GM18517 (cell line): ENCODE results near the gene USP2.

ENCODE experiments used
- ATAC-seq: cut with Tn5 transposase; IDR thresholded peaks from one replicate; pipeline ENCODE4 v1.9.1; 2021; ENCODE audit warnings: mild to moderate bottlenecking, moderate library complexity; ENCODE audit not compliant: unreplicated experiment

The USP2 gene

DNA sequence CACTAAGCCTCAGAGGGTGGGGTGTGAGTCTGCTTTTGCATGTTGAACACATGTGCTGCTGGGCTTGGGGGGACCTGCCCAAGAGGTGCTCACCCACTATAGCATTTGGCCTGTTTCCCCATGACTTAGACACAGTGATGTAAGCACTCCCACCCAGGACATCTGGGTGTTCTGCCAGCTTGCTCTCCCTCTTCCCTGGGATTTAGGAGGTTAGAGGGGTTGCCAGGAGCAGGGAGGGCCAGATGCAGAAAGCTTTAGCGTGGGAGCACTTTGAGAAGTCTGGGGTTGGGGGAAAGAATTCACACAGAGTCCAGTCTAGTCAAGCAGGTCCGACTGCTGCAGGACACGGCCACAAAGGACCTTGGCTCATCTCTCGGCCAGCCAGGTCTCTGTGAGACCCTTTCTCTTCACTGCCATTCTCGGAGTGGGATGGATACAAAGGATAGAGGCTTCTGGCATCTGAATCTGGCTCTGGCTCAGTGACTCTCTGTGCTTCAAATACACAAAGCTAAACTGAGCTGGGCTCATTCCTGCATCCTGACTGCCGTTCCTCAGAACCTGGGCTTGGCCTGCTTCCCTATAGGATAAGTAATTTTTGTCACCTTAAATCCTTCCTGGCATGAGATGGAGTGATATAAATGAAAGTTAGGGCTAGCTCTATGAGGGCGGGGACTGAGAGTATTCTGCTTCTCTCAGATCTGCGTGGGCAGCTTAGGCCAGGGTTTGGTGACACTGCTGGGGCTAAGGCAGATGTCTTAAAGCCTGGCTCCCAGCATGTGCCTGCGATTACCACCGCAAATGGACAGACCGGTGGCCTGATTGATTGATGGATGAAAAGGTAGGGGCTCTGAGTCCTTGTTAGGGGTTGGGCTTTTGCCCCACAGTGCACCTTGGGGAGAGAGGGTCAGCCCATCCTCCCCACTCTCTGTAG lies 14.5 kb downstream of the USP2 start:
- ATAC-seq = no peak

DNA sequence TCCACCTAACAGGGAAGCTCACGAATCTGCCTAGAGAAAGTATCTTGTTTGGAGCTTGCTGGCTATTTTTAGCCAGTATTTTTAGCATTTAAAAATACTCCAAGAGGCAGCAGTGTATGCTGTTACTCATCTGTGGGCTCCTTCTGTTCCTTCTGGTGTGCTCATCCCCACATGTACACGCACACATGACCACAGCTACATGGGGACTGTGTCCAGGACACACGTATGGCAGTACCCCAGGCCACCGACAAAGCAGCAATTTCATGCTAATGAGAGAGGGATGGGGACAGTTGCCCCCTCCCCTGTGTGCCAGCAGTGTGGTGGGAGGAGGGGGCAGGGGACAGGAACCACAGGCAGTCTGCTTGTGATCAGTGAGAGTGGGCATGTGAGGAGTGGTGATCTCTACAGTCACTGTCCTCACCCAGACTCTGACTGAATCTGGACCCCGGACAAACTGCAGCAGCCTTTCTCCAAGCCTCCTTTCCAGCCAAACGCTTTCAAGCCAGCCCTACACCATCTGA lies 16.4 kb downstream of the USP2 start:
- no peak for ATAC-seq

DNA sequence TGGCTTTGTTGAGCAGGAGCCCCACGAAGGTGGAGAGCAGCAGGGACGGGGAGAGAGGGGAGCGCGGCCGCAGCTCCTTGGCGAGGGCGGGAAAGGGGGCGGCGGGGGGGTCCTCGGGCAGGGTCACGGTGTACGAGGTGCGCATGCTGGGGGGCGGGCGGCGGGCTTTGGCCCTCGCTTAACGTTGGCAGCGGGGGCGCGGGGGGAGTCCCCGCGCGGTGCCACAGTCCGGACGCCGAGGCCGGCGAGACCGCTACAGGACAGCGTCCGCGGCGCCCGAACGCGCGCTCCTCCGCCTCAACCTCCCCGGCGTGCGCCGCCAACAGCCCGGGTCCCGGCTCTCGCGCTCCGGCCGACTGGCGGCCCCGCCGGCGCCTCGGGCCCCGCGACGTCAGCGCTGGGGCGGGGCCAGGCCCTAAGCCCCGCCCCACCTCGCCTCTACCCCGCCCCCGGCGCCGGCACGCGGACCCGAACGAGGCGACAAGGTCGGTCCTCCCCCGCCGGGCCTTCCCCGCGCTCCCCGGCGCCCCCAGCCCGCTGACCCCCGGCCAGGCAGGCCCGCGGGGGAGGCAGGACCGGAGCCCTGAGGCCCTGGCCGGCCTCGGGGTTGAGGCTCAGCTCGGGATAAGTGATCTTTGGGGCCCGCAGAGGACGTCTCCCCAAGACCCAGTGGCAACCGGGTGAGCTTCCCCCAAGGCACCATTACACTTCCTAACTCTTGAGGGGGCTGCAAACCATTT lies 17.5 kb downstream of the USP2 start:
- ATAC-seq = no peak

DNA sequence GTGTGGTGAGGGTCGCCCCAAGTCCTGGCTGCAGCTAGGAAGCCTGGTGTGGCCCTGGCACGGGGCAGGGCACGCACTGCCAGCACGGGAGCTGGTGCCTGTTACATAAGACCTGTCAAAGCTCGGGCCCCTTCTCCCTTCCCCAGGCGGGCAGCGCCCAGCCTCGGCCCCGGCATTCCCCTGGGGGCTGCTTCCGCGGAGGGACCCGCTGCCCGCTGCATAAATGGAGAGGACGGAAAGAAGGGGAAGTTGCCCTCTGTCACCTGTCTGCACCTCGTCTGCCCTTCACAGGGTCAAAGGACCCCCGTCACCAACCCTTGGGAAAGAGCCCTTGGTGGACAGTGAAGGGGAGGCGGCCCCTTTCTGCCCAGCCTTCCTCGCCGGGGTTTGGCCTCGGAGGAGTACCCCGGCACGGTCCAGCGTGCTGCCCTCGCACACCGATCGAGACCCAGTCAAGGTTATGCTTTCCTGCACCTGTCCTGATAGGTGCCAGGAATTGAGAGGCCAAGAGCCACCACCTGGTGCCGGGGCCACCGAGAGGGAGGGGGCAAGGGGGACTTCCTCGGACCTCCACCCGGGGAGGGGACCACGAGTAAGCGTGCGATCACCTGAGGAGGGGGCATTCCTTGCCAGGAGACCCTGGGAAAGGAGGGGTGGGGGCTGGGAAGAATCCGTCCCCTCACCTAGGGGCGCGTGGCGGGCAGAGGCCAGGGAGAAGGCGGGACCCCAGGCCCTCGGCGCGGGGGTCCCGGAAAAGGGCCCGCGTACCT lies 18.2 kb downstream of the USP2 start:
- no peak for ATAC-seq

DNA sequence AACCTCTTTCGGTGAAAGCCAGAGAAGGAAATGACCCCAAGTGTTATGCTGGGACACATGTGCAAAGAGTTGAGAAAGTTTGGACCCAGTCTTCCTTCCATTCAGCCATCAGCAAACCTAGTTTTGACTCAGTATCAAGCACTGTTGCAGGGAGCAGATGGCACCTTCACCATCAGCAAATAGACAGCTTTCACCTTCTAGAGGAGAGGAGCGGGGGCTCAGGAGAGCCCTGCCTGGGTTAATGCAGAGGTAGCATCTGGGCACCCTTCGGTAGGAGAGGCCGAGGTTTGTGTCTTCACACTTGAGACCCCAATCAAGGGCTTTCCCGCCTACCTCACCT lies 18.8 kb downstream of the USP2 start:
- ATAC-seq = no peak

DNA sequence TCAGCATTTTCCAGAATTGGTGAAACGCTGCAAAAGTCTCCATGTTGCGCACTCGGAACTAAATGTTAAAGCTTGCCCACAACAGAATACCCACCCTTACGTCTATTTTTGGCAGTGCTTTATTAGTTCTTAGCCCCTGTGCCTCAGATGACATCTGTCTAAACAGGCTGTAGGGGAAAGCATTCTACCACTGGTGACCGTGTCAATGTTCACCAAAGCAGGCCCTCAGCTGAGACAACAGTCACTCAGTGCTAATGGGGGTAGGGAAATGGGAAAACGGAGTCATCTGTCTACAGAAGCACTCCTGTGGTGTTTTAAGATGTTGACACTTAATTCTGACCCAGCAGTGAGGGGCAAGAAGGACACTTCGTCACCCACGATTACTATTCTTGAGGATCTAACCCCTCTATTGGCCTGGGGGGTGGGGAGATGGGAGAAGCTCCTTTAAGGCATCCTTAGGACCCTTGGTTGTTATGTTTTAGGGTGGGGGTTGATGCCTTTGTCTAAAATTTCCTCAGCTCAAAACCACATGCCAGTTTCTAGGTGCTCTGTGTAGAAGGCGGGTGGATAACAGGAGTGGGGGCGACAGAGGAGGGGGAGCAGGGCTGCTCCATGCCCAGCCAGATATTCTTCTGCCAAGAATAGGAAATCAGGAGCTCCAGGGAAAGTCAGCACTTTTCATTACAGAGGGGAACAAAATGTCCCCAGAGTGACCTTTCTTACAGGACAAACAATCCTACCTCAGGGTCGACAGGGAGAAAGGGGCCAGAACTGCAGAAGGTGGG lies 19.4 kb downstream of the USP2 start:
- no peak for ATAC-seq

DNA sequence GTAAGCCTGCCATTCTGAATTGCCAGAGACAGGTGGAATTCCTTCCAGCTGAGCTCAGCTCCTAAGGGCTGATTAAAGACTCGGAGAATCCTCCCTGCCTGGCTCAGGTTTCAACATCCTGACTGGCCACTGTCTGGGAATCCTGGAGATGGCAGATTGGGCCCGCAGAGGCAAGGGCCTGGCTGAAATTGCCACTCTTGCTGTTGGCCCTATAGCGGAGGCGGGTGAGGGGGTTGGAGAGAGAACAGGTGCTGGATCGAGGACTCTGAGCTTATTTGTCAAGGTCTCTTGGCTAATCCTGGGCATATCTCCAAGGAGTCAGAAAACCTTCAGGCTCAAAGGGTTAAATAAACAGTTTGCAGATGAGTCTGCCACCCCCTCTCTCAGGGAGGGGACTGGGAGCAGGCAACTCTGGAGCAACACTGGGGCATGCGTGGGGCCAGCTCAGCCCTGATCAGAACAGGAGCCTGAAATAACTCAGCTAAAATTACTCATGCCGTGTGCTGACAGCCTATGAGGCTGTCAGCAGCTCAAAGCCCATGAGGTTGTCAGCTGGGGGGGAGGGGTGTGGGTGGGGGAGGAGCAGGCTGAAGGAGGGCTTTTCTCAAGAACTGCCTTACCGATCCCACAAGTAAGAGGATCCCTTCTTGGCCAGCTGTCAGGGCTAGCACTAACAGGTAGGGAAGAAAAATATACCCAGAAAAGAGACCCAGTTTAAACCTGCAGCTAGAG lies 20.3 kb downstream of the USP2 start:
- ATAC-seq = no peak

DNA sequence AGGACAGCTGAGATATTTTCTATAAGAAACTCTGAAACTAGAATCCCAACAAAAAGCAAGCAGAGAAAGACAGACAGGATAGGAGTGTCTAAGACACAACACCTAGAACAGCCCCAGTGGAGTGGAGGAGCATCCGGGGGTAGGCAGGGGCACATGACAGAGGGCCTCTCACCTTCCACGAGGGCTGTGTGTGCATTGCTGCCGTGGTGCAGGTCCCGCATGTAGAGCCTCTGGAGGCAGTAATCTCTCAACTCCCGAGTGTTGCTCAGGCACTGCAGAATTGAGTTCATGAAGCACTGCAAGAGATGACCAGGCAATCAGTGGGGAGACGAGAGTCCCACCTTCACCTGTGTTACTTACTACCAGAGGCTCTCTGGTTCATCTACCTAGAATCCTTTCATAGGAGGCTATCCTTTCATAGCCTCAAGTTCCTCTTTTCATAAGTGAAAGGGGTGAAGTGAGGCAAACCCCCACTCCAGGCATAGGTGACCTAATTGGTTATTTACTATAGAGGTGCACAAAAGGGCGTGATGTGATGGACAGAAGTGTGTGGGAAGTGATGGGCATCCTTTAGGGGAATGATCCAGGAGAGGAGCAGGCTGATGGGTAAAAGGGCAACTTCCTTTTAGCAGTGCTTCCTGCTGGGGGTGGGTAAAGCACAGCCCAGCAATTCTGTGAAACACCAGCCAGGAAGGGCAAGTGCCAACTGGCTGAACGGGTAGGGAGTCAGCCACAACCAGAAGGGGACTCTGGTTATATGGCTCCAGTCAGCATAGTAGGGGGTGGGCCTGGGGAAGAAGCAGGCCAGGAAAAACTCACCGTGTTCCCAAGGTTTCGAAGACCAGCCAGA lies 21.9 kb downstream of the USP2 start:
- no peak for ATAC-seq

DNA sequence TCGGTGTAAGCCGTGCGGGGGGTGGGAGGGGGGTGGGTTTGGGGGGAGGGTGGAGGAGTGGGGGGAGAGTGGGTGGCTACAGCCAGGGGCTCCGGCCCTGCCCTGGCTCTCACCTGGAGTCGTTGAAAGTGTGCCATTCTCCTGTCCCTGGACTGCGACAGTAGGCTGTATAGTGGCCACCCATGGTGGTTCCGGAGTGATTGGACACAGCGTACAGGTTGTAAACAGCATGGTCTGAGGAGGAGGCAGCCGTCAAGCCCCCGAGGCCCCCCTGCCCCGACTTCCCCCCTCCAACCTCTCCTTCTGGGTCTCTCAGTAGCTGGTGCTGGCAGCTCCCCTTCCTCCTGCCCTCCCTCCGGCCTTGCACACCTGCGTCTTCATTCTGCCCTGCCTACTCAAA lies 24.4 kb downstream of the USP2 start:
- no peak for ATAC-seq

DNA sequence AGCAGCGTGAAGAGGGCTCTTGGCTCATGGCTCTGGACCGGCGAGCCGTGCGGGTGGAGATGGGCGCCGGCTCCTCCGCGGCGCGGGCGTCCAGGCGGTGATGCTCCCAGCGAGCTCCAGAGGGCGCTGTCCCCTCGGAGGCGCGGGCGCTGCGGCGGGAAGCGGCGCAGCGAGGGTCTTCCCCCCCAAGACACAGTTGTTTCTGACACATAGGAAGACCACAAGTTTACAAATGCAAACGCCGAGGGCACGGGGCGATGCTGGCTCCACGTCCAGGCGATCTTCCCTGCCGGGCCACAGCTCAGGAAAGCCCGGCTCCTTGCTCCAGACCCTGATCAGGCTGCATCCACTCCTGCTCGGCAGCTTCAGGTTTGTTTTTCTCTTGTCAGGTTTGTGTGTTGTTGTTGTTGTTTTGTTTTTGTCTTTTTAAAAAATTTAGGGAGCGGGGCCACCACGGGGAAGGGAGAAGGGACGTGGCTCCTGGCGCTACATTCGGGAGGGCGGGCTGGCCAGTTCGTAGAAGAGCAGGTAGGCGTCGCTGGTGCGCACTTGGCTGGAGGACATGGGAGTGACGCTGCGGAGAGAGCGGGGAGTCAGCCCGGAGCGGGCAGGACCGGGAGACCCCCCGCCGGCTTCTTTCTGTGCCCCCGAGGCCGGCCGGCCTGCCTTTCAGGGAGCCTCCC lies 25.0 kb downstream of the USP2 start:
- no peak for ATAC-seq

DNA sequence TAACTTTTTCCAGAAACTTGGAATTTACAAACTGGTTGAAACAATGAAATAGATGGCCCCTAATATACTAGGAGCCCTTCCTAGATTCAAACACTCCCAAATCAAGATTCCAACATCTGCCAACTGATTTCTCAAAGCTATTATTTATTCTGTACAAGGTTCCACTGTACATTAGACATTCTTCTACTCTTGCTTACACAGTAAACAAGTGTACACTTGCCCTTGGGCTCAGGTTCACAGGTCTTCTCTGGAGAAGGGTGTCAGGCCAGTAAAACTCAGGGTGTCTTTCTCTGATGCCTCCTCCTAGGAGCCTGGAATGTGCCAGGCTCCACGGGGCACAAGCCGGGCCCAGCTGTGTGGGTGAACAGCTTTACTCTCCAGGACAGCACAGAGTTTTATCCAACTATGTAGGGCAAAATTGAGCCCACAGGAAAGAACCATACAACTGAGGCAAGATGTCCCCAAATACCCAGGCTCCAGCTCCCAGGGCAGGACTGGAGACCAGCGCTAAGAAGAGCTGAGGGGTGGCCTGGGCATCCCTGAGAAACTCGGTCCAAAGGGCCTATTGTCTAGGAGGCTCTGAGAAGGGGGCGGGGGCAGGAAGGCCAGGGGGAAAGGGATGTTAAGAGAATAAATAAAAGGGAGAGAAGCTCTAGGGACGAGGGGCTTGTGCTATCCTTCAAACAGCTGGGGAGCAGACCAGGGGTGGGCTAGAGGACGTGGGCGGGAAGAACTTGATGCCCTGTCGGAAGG lies 26.2 kb downstream of the USP2 start:
- no peak for ATAC-seq

DNA sequence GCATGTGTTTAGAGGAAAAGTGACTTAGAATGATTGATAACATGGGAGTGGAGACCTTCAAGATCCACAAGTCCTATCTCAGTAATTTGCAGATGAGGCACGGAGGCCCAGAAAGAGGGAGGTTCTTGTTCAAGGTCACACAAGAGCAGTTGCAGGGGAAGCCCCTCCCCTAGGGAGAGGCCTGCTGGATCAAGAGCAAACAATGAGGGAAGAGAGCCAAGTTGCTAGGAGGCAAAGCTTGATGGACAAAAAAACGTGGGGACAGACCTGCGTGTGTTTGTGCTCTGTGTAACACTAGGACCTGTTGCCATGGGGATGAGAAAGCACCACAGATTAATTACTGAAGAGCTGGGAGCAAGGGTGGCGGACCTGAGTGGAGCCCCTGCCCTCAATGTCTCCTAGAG lies 28.6 kb downstream of the USP2 start:
- no peak for ATAC-seq

DNA sequence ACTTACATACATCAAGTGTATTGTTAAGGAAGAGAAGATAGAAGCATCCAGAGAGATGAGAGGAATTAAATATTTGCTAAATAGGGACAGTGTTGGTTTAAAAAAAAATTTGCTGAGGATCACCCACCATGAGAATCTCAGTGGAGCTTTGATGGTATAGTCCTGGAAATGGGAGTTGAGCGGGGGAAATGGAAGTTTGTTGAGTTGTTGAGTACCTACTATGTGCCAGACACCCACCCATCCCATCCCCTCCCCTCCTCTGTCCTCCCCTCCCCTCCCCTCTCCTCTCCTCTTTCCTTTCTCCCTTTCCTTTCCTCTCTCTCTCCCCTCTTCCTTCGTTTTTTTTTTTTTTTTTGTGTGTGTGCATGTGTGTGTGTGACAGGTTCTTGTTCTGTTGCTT lies 30.3 kb downstream of the USP2 start:
- ATAC-seq = no peak

DNA sequence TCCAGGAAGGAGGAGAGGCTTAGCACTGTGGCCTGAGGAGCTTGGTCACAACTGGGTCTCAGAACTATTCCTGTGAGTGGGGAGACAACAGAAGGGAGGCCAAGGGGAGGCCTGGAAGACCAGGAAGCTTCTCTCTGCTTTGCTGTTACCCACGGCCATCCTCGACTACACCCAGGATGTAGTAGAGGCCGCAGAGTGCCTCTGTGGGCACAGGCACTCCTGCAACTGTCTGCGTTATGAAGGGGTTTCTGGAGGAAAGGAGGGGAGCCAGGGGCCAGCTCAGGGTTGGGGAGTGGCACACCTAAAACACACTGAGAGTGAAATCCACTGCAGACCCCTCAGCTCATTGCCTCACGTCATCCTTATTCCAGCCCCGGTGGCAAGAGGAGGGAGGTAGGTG lies 31.2 kb downstream of the USP2 start:
- ATAC-seq = no peak

DNA sequence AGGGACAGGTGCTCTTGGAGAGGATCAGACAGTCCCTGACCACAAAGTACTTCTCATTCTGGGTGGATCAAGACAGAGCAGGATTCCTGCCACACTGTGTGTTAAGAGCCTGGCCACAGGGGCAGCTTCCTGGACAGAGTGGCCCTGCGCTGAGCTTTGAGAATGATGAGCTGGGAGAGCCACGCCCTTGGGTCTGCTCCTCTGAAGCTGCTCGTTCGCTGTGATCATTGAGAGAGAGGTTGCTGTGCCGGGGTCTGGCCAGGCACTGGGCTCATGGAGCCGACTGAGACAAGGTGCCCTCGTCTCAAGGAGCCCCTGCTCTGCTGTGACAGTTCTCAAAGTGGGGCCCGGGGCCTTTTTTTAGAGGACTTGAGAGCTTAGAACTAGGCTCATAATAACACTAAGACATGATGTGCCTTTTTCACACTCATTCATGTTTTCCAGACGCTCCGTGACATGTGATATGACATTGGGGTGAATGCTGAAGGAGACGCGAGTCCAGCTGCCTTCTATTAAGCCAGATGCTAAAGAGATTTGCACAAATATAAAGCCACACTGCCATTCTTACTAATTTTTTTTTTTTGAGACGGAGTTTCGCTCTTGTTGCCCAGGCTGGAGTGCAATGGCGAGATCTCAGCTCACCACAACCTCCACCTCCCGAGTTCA lies 33.4 kb downstream of the USP2 start:
- no peak for ATAC-seq

DNA sequence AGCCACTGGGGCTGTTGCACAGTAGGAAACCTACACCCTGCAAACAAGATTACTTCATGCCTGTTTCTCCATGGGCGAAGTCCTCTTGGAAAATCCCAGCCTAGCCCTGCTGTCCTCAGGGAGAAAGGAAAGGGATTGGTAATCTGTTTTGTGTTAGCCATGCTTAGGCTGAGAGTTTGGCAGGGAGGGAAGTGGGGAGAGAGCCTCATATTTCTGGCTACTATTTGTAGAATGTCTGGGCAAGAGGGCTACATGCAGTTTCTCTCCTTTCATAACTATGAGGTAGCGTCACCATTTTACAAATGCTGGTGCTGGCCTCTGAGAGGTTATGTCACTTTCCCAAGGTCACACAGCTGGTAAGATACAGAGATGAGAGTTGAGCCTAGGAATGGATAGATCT lies 34.2 kb downstream of the USP2 start:
- ATAC-seq = no peak

DNA sequence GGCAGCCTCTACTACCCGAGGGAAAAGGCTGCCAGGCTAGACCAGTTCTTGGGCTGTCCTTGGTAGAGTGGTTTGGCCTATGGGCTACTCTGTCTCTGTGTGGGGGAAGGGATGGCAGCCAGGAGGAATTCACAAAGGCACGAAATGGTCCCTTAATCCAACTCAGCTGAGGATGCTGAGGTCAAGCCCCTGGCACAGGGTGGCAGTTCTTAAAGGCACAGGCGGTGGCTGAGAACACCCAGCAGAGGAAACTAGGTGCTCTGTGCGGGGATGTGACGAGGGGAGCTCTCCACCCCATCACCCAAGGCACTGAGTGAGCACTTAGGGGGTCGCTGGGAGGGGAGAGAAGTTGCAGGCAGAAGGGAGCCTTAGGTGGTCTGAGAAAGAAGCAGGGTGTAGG lies 34.9 kb downstream of the USP2 start, which contains the start of gene MFRP:
TSS of gene MFRP (minus strand) at position 101 of the 400 bp plus-strand sequence. CDS start 192 bp downstream, outside the sequence.
- ATAC-seq = no peak
